Measurements from ENCODE around the gene LAYN.
A peak's percentile ranks its signal among the peaks of the same experiment; 100 is the strongest.

LAYN gene

DNA sequence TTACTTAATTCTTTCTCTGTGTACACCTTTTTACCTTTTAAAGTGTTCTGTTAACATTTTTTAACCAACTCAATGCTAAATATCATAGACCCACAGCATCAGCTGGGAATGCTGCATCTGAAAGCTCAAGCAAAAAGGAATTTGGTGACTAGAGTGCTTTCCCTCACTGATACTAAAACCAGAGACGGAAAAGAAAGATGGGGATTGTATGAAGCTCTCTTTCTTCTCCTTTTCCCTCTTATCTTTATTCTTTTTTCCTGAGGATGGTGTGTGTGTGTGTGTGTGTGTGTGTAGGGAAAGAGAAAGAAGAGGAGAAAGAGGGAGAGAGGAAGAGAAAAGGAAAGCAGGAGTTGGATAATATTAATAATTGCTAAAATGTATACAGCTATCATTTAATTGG, 57.6 kb downstream of the LAYN start:
- no peak for DNase-seq (ENCODE audit: low read depth)

DNA sequence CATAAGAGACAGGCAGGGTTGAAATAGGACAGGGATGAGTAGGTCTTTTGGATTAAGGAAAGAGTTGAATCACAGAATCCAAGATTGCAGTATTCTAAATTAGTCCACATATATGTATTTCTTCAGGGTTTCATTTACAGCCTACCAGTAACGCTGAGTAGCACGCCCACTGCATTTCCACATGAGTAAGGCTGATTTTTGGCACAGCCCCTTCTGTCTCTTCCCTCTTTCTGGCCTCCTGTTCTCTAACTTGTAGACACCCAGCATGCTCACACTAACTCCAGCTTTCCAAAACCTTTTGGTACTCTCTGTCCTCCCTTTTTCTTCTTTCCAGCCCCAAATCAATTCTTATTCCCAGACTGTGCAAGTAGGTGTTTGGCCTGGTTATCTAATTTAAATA, 58.0 kb downstream of the LAYN start:
- no peak for DNase-seq (ENCODE audit: low read depth)

DNA sequence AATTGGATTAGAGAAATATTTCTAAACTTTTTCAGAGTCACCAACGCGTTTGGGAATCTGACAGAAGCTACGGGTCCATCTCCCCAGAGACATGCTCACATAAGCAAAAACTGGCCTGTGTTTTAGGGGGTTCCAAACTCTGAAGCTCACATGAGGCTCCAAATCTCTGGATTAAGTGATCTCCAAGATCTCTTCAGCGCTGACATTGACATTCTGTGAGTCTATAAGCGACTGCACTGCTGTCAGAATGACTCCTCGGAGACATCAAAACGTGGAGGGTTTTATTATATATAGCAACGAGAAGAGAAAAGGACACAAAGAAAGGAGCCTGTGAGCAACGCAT, 61.1 kb downstream of the LAYN start:
- no peak for DNase-seq (ENCODE audit: low read depth)

DNA sequence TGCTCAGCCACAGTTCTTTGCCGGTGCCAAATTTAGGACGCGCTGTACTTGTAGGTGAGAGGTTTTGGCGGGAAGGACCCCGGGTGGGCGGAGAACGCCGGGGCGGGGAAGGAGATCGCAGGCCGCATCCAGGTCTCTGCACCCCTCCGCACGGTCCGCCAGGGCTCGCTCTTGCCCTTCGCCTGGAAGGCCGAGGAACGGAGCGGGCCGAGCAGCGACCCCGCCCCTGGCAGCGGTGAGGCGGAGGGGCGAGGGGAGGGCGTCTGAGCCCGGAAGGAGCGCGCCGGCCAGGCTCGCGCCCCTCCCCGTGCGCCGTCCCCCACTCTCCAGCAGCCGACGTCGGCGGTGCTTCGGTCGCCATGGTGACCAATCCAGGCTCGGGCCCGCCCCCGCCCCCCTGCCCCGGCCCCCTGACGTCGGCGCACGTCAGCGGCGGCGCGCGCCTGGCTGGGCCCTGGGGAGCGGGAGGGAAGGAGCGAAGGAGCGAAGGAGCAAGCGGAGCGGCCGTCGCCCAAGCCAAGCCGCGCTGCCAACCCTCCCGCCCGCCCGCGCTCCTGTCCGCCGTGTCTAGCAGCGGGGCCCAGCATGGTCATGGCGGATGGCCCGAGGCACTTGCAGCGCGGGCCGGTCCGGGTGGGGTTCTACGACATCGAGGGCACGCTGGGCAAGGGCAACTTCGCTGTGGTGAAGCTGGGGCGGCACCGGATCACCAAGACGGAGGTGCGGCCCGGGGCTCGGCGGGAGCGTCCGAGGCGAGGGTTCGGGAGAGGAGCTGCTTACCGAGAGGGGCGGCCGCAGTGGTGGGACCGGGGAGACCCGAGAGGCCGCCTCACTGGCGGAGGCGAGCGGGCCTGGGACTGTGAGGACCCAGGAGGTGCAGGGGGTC, 61.7 kb downstream of the LAYN start, which contains the start of gene SIK2:
SIK2 (plus strand) TSS at position 471 of the 886 bp plus-strand sequence; CDS start at position 586, 115 bp downstream.
- peak; percentile 79 for DNase-seq (ENCODE audit: low read depth)

DNA sequence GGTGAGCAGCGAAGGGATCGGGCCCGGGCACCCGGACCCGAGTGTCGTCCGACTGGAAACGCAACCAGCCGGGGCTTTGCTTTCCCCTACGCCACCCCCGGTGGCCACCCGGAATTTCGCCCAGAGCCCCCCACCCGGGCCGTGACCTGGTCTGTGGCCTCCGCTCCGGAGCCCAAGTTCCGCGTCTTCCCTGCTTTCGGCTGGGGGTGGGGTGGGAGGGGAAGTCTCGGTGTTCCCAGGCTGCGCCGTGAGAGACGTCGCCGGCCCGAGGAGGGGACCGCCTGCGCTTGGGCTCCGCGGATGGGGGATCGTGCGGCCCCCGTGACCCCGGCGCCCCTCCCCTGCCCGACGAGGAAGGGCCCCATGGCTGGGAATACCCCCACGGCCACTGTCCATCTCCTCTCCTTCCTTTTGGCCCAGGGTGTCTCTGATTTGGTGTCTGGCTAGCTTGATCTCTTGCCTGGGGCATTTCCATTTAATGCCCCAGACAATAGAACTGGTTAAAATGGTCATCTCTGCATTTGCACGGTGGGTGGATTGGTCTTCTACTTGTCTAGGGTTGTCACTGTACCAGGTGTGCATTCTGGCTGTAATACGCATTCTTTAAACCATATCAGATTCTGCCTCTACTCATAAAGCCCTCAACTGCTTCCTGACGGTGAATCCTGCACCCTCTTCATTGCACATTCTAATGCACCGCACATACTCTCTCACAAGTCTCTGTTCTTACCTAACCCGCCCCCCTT, 62.5 kb downstream of the LAYN start:
- no peak for DNase-seq (ENCODE audit: low read depth)

DNA sequence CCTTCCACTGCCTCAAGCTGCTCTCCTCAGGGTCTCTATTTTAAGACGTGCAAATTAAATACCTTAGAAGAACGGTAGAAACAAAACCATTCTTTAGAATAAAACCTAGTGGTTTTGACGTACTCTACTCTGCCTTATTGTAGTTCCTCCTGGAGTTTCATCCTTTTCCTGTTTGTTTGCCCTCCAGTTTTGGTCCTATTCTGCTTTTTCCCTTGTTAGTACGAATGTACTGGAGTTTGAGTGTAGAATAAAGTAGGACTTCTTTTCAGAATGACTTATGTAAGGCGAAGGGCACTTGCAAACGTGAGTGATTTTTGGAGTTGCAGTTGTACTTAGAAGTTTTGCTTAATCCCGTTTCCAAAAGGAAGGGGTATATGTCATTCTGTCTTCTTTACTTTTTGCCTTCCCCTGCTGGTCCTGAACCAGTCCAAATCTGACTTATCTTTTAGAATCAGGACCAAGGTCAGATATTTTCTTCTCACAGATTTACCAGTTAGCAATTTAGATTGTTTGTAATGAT, 63.2 kb downstream of the LAYN start:
- DNase-seq (ENCODE audit: low read depth): no peak

DNA sequence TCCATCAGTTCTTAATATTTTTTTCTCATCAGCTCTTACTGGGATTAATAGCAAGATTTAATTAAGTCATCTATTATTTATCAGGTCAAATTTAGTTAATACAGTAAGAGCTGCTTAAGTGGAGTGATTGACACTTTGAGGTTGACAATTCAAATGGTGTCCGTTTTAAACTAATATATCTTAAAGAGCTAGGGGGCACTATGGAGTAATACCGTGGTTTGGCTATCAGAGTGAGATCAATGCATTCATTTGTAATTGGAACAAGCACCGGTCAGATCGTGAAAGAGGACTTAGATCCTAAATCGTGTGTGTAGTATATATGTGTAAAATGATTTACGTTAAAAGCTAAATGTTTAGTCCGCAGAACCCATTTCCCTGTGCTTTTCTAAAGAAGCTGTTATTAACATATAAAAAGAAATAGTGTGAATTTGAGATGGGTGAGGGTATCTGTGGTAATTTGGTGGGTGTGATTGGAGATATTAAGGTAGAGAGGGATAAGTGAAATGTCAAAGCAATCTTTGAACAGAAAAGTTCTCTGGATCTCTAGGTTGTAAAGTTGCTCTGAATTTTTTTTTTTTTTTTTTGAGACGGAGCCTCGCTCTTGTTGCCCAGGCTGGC, 64.0 kb downstream of the LAYN start:
- DNase-seq (ENCODE audit: low read depth): no peak

DNA sequence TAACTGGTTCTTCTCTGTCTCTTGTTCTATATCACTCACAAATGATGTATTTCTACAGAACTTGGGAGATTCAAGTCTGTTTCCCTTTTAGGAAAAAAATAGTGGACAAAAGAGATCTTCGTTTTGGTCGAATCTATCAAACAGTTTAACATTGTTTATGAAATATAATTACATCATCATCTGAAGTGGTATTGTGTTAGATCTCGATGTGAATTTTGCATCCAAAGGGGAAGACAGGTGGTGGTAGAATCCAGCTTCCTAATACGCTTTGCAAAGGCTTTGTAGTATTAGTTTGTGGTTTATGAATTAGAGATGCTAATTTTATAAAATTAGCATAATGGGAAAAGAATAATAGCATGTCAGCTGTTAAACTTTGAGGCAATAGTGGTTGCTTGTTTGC, 65.2 kb downstream of the LAYN start:
- DNase-seq (ENCODE audit: low read depth): no peak

DNA sequence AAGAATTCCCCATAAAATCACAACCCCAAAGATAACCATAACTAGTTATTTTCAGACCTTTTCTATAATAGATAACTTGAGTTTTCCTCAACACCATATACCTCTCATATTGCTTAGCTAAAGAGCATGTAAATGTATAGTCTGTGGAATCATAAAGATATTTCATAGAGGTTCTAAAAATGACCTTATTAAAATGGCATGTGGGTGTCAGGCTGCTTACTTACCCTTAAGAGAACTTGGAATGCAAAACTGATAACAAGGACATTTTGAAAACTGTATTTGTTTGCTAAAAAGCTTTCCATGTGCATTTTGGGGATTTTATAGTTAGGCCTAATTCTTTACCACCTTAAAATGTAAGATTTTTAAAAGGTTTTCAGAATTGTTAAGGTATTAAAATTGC, 66.5 kb downstream of the LAYN start:
- DNase-seq (ENCODE audit: low read depth): no peak

DNA sequence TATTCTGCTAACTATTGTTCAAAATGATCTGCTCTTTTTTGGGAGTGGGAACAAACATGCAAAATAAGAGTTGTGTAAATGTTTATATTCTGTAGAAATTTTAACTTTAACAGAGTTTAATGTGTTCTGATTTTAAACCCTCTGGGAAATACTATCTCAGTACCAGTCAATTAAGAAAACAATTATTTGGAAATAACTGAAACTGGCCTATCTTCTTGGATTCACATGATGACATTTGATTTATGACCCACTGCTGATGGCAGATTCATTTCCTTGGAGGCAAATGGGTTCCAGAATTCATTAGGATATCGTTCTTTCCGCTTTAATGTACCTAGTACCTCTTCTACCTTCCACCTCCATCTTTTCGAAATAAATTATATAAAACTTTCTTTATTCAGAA, 67.2 kb downstream of the LAYN start:
- no peak for DNase-seq (ENCODE audit: low read depth)

Data from stimulated activated CD4-positive, alpha-beta T cell treated with anti-CD3 and anti-CD28 coated beads, Interleukin-2, amount 100 ng/mL, for 4 hours (primary cell).